ENCODE data around the gene RNF149. TPM values are rescaled to one million over a fixed set of nuclear protein-coding genes. Genes with fewer than 3 reads are reported as not detected.
"Not testable (repeated sequence)": the region's sequence is repeated elsewhere in the genome, so short reads cannot be mapped to it uniquely, and the experiment has no call there.

The RNF149 gene
- total and polyA plus RNA-seq, 9 donors, result 22.0 to 49.6 (median 32.6) TPM

DNA sequence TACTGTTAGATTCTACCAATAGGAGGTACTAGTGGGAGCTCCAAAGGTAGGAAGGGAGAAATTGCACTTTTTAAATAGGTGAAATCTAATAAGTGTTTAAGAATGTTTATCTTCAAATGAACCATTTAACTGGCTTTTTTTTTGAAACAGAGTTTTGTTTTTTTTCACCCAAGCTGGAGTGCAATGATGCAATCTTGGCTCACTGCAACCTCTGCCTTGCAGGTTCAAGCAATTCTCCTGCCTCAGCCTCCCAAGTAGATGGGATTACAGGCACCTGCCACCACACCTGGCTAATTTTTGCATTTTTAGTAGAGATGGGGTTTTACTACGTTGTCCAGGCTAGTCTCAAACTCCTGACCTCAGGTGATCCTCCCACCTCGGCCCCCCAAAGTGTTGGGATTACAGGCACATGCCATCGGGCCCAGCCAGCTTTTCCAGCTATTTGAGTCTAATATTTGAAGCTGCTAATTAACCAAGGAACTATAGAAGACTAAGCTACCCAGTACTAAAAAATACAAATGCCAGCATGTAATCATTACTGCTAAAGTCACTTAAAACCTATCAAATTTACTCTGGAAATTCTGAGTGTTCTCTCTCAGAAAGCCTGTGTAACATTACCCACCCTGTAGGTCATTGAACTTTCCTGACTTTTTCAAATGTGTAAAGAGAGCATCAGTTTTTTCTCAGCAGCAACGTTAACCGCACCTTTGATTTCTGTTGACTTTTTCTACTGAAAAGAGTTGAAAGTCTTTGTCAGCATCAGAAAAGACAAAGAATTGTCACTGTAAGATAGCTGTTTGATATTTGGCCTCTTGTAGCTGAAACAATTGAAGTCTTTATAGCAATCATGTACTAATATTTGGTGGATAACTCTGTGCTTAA, 24.6 kb upstream of the RNF149 start:
- no peak overlapping the region for H3K4me3 ChIP-seq (ENCODE audit: low read length)
- H3K27me3 ChIP-seq (ENCODE audit: control insufficient read depth, insufficient read depth, low read length), result no peaks in the 10 kb centered on the region
- no peaks in the 10 kb centered on the region for H3K9me3 ChIP-seq (replicated peaks; ENCODE audit: control insufficient read depth, low read depth, low read length)
- H3K27ac ChIP-seq (ENCODE audit: low read length), result no peak overlapping the region
- peaks cover 7% of the 10 kb centered on the region for H3K4me1 ChIP-seq (ENCODE audit: control insufficient read depth, insufficient read depth, low read length)
- no peaks in the 10 kb centered on the region for H3K36me3 ChIP-seq (ENCODE audit: control insufficient read depth, insufficient read depth, low read length)
- 53% methylated on average over 2 of the region's 5 CpGs for WGBS (ENCODE audit: insufficient coverage)
- no peak for DNase-seq

- Histone ChIP-seq H3K4me1 (ENCODE audit: control insufficient read depth, insufficient read depth, low read length) (peaks cover 7% of the 10 kb centered on the region), H3K27me3 (ENCODE audit: control insufficient read depth, insufficient read depth, low read length) (no peaks in the 10 kb centered on the region), H3K4me3 (ENCODE audit: low read length) (no peak overlapping the region), H3K27ac (ENCODE audit: low read length) (no peak overlapping the region), H3K9me3 (replicated peaks; ENCODE audit: control insufficient read depth, low read depth, low read length) (no peaks in the 10 kb centered on the region), H3K36me3 (ENCODE audit: control insufficient read depth, insufficient read depth, low read length) (no peaks in the 10 kb centered on the region)
- WGBS (ENCODE audit: insufficient coverage), result 100% methylated on average over 1 of the region's 2 CpGs
- no peak for DNase-seq
Observed at GRCh38 chr2:101331202-101331601, 22.7 kb upstream of the RNF149 start.

- Histone ChIP-seq H3K4me3 (ENCODE audit: low read length) (no peak overlapping the region), H3K9me3 (replicated peaks; ENCODE audit: control insufficient read depth, low read depth, low read length) (no peaks in the 10 kb centered on the region), H3K27me3 (ENCODE audit: control insufficient read depth, insufficient read depth, low read length) (no peaks in the 10 kb centered on the region), H3K27ac (ENCODE audit: low read length) (no peak overlapping the region), H3K36me3 (ENCODE audit: control insufficient read depth, insufficient read depth, low read length) (no peaks in the 10 kb centered on the region), H3K4me1 (ENCODE audit: control insufficient read depth, insufficient read depth, low read length) (peaks cover 7% of the 10 kb centered on the region)
- WGBS (ENCODE audit: insufficient coverage), result 47% methylated on average over 5 of the region's 12 CpGs
- DNase-seq, result peak; percentile 25
Observed at GRCh38 chr2:101330253-101330933, 21.9 kb upstream of the RNF149 start.

GRCh38 chr2:101329026-101329425, 20.5 kb upstream of the RNF149 start:
- H3K4me3 ChIP-seq (ENCODE audit: low read length), result no peak overlapping the region
- no peak for DNase-seq
- H3K36me3 ChIP-seq (ENCODE audit: control insufficient read depth, insufficient read depth, low read length), result no peaks in the 10 kb centered on the region
- no CpG with 5 or more reads among the region's 4 CpGs for WGBS (ENCODE audit: insufficient coverage)
- peaks cover 7% of the 10 kb centered on the region for H3K4me1 ChIP-seq (ENCODE audit: control insufficient read depth, insufficient read depth, low read length)
- H3K27me3 ChIP-seq (ENCODE audit: control insufficient read depth, insufficient read depth, low read length), result no peaks in the 10 kb centered on the region
- H3K27ac ChIP-seq (ENCODE audit: low read length), result no peak overlapping the region
- H3K9me3 ChIP-seq (replicated peaks; ENCODE audit: control insufficient read depth, low read depth, low read length), result no peaks in the 10 kb centered on the region

GRCh38 chr2:101328474-101329007, 20.0 kb upstream of the RNF149 start:
- no peaks in the 10 kb centered on the region for H3K9me3 ChIP-seq (replicated peaks; ENCODE audit: control insufficient read depth, low read depth, low read length)
- DNase-seq, result peak; percentile 77
- no peaks in the 10 kb centered on the region for H3K36me3 ChIP-seq (ENCODE audit: control insufficient read depth, insufficient read depth, low read length)
- H3K27ac ChIP-seq (ENCODE audit: low read length), result no peak overlapping the region
- peaks cover 7% of the 10 kb centered on the region for H3K4me1 ChIP-seq (ENCODE audit: control insufficient read depth, insufficient read depth, low read length)
- 21% methylated on average over 3 of the region's 3 CpGs for WGBS (ENCODE audit: insufficient coverage)
- no peak overlapping the region for H3K4me3 ChIP-seq (ENCODE audit: low read length)
- H3K27me3 ChIP-seq (ENCODE audit: control insufficient read depth, insufficient read depth, low read length), result no peaks in the 10 kb centered on the region

DNA sequence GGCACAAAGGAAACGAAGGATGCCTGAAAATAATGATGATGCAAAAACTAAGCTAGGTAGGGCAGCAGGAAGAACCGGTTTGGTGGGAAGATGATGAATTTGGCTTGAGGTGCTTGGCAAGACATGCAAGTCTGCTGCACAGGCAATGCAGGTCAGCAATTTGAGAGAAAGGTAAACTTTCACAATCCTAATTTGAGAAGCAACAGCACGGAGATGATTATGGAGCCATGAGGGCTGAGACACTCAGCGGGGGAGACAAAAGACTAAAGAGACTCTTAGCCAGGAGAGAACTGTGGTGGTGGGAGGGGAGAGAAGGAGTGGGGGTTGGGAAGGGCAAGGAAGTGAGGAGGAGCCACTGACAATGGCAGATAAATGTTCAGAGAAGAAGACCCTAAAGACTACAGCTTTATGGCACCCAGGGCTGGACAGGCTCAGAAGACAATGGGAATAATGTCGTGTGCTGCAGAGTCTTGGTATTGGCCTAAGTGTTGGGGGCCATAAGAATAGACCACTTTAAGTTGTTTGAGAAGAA, 19.4 kb upstream of the RNF149 start:
- Histone ChIP-seq H3K27me3 (ENCODE audit: control insufficient read depth, insufficient read depth, low read length) (no peaks in the 10 kb centered on the region), H3K4me3 (ENCODE audit: low read length) (no peak overlapping the region), H3K36me3 (ENCODE audit: control insufficient read depth, insufficient read depth, low read length) (no peaks in the 10 kb centered on the region), H3K4me1 (ENCODE audit: control insufficient read depth, insufficient read depth, low read length) (peaks cover 7% of the 10 kb centered on the region), H3K9me3 (replicated peaks; ENCODE audit: control insufficient read depth, low read depth, low read length) (no peaks in the 10 kb centered on the region), H3K27ac (ENCODE audit: low read length) (no peak overlapping the region)
- no peak for DNase-seq
- 50% methylated on average over 4 of the region's 5 CpGs for WGBS (ENCODE audit: insufficient coverage)

DNA sequence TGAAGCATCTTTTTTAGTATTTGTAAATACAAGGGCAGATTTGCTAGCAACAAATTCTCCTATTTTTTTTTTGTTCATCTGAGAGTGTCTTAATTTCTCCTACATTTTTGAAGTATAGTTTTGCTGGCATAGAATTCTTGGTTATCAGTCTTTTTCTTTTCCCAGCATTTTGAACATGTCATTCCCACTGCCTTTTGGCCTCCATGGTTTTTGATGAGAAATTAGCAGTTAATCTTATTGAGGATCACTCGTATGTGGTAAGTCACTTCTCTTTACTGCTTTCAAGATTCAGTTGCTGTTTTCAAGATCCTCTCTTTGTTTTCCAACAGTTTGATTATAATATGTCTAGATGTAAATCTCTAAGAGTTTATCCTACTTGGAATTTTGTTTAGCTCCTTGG, 16.9 kb upstream of the RNF149 start:
- no peak overlapping the region for H3K27ac ChIP-seq (ENCODE audit: low read length)
- no CpG with 5 or more reads among the region's 1 CpG for WGBS (ENCODE audit: insufficient coverage)
- H3K4me3 ChIP-seq (ENCODE audit: low read length), result no peak overlapping the region
- no peaks in the 10 kb centered on the region for H3K9me3 ChIP-seq (replicated peaks; ENCODE audit: control insufficient read depth, low read depth, low read length)
- DNase-seq, result no peak
- H3K27me3 ChIP-seq (ENCODE audit: control insufficient read depth, insufficient read depth, low read length), result no peaks in the 10 kb centered on the region
- peaks cover 5% of the 10 kb centered on the region for H3K4me1 ChIP-seq (ENCODE audit: control insufficient read depth, insufficient read depth, low read length)
- H3K36me3 ChIP-seq (ENCODE audit: control insufficient read depth, insufficient read depth, low read length), result no peaks in the 10 kb centered on the region

GRCh38 chr2:101316568-101316967, 8.1 kb upstream of the RNF149 start:
- not testable (repeated sequence) for DNase-seq; H3K4me1 ChIP-seq (ENCODE audit: control insufficient read depth, insufficient read depth, low read length); H3K9me3 ChIP-seq (replicated peaks; ENCODE audit: control insufficient read depth, low read depth, low read length); H3K4me3 ChIP-seq (ENCODE audit: low read length); H3K27me3 ChIP-seq (ENCODE audit: control insufficient read depth, insufficient read depth, low read length); H3K36me3 ChIP-seq (ENCODE audit: control insufficient read depth, insufficient read depth, low read length); H3K27ac ChIP-seq (ENCODE audit: low read length)
- no CpG with 5 or more reads among the region's 6 CpGs for WGBS (ENCODE audit: insufficient coverage)

GRCh38 chr2:101311696-101312017, 3.2 kb upstream of the RNF149 start:
- H3K27ac ChIP-seq (ENCODE audit: low read length), result no peak overlapping the region
- no peaks in the 10 kb centered on the region for H3K36me3 ChIP-seq (ENCODE audit: control insufficient read depth, insufficient read depth, low read length)
- H3K9me3 ChIP-seq (replicated peaks; ENCODE audit: control insufficient read depth, low read depth, low read length), result no peaks in the 10 kb centered on the region
- peaks cover 7% of the 10 kb centered on the region for H3K4me1 ChIP-seq (ENCODE audit: control insufficient read depth, insufficient read depth, low read length)
- no peak overlapping the region for H3K4me3 ChIP-seq (ENCODE audit: low read length)
- no peaks in the 10 kb centered on the region for H3K27me3 ChIP-seq (ENCODE audit: control insufficient read depth, insufficient read depth, low read length)
- no CpG with 5 or more reads among the region's 3 CpGs for WGBS (ENCODE audit: insufficient coverage)
- no peak for DNase-seq
